Mesendoderm (in vitro differentiated cells): ENCODE measurements around the gene KLHL18.
"Not testable (repeated sequence)": the region's sequence is repeated elsewhere in the genome, so short reads cannot be mapped to it uniquely, and the experiment has no call there.

ENCODE experiments used
- DNase-seq: peaks from one replicate; pipeline ENCODE4 v3.0.0; 2013
- H2AK5ac ChIP-seq: 2 replicates; pipeline ENCODE4 v1.6.1; 2013; ENCODE audit warnings: low read length, inconsistent platforms
- H2BK120ac ChIP-seq: 2 replicates; pipeline ENCODE4 v1.6.1; 2013; ENCODE audit warnings: low read depth, mild to moderate bottlenecking, low read length, moderate library complexity, mixed read lengths
- H2BK15ac ChIP-seq: replicated peaks from 2 replicates; pipeline ENCODE4 v1.6.1; 2013; ENCODE audit warnings: low read depth, mild to moderate bottlenecking, moderate library complexity
- H2BK5ac ChIP-seq: 2 replicates; pipeline ENCODE4 v1.6.1; 2013; ENCODE audit warnings: low read length, inconsistent platforms
- H3K18ac ChIP-seq: 2 replicates; pipeline ENCODE4 v1.6.1; 2013; ENCODE audit warnings: mild to moderate bottlenecking, low read length, mixed read lengths
- H3K23ac ChIP-seq: one replicate; pipeline ENCODE4 v1.6.1; 2013; ENCODE audit warnings: low read length
- H3K27ac ChIP-seq: 2 replicates; pipeline ENCODE4 v1.5.1; 2013; ENCODE audit warnings: low read depth, mild to moderate bottlenecking, inconsistent platforms, low read length, moderate library complexity
- H3K27me3 ChIP-seq: 2 replicates; pipeline ENCODE4 v1.6.1; 2013; ENCODE audit warnings: low read length, control low read depth, mild to moderate bottlenecking, inconsistent platforms; ENCODE audit not compliant: insufficient read depth, poor library complexity
- H3K36me3 ChIP-seq: 2 replicates; pipeline ENCODE4 v1.6.1; 2013; ENCODE audit warnings: low read length, inconsistent platforms; ENCODE audit not compliant: control insufficient read depth, insufficient read depth
- H3K4ac ChIP-seq: one replicate; pipeline ENCODE4 v1.6.1; 2013; ENCODE audit warnings: low read depth, mild to moderate bottlenecking, low read length, moderate library complexity
- H3K4me1 ChIP-seq: 2 replicates; pipeline ENCODE4 v1.6.1; 2013; ENCODE audit warnings: low read depth, low read length, inconsistent platforms; ENCODE audit not compliant: control insufficient read depth
- H3K4me2 ChIP-seq: 2 replicates; pipeline ENCODE4 v1.6.1; 2013; ENCODE audit warnings: low read length
- H3K4me3 ChIP-seq: 2 replicates; pipeline ENCODE4 v1.5.1; 2013; ENCODE audit warnings: mild to moderate bottlenecking, low read length
- H3K56ac ChIP-seq: one replicate; pipeline ENCODE4 v1.6.1; 2013; ENCODE audit warnings: low read length
- H3K79me1 ChIP-seq: 2 replicates; pipeline ENCODE4 v1.6.1; 2013; ENCODE audit warnings: low read length, inconsistent platforms
- H3K79me2 ChIP-seq: 2 replicates; pipeline ENCODE4 v1.6.1; 2013; ENCODE audit warnings: mild to moderate bottlenecking, low read length; ENCODE audit not compliant: control insufficient read depth, insufficient read depth
- H3K9ac ChIP-seq: 2 replicates; pipeline ENCODE4 v1.6.1; 2013; ENCODE audit warnings: low read length, inconsistent platforms
- H4K5ac ChIP-seq: one replicate; pipeline ENCODE4 v1.6.1; 2013; ENCODE audit warnings: low read length
- H4K8ac ChIP-seq: one replicate; pipeline ENCODE4 v1.6.1; 2013; ENCODE audit warnings: low read depth, mild to moderate bottlenecking, control low read depth, low read length, moderate library complexity
- WGBS: extraction: QIAGEN DNeasy Blood & Tissue Kit; methylation state at CpG from one replicate; pipeline ENCODE4 v1.1.7; 2013; ENCODE audit warnings: low lambda C conversion rate, missing lambda C conversion rate; ENCODE audit not compliant: insufficient coverage; ENCODE audit errors: extremely low coverage; 5-methylcytosine and 5-hydroxymethylcytosine counted together

The KLHL18 gene

DNA sequence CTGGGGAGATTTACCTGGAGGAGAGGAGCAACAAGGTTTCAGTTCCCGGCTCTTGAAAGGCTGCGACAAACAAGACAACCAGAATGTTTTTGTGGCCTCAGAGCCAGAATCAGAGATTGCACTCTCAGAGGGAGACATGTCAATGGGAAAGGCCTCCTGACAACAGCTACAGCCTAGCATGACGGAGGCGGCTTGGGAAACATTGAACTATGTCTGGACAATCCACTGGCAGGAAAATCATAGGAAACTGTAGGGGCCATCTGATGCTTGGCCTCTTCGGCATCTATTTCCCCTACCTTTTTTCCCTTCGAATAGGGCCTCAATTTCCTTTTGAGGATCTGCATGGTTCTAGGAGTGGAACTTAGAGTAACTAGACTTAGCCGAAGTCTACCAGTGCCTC lies 84.9 kb downstream of the KLHL18 start:
- H3K36me3 ChIP-seq: no peaks in the 10 kb centered on the region
- H4K8ac ChIP-seq: no peak overlapping the region
- H3K4ac ChIP-seq: no peak overlapping the region
- H3K4me1 ChIP-seq: no peaks in the 10 kb centered on the region
- WGBS: no CpG with 5 or more reads among the region's 7 CpGs
- no peak overlapping the region for H2AK5ac ChIP-seq
- no peak overlapping the region for H2BK5ac ChIP-seq
- H3K23ac ChIP-seq: no peak overlapping the region
- no peak overlapping the region for H4K5ac ChIP-seq
- H3K79me1 ChIP-seq: no peaks in the 10 kb centered on the region
- H2BK15ac ChIP-seq: no peak overlapping the region
- no peak overlapping the region for H3K27ac ChIP-seq
- no peak overlapping the region for H3K4me3 ChIP-seq
- no peak overlapping the region for H3K56ac ChIP-seq
- H2BK120ac ChIP-seq: no peak overlapping the region
- no peaks in the 10 kb centered on the region for H3K79me2 ChIP-seq
- H3K27me3 ChIP-seq: no peaks in the 10 kb centered on the region
- no peak overlapping the region for H3K9ac ChIP-seq
- no peak for DNase-seq
- H3K4me2 ChIP-seq: no peak overlapping the region
- no peak overlapping the region for H3K18ac ChIP-seq

- no CpG with 5 or more reads among the region's 8 CpGs for WGBS
- H3K56ac ChIP-seq, H3K4me1 ChIP-seq, H3K4me3 ChIP-seq, H3K36me3 ChIP-seq, H2BK5ac ChIP-seq, H4K5ac ChIP-seq, H3K18ac ChIP-seq, H3K79me2 ChIP-seq, H3K4me2 ChIP-seq, H3K27me3 ChIP-seq, H3K23ac ChIP-seq, H3K4ac ChIP-seq, H2BK15ac ChIP-seq, H3K27ac ChIP-seq, H2AK5ac ChIP-seq, DNase-seq, H4K8ac ChIP-seq, H3K9ac ChIP-seq, H2BK120ac ChIP-seq, H3K79me1 ChIP-seq: not testable (repeated sequence)
Measured at GRCh38 chr3:47370020-47370419, 87.3 kb downstream of the KLHL18 start.

GRCh38 chr3:47370887-47371697 lies 88.3 kb downstream of the KLHL18 start:
- Histone ChIP-seq H3K4me3 (no peak overlapping the region), H3K9ac (no peak overlapping the region), H2BK120ac (no peak overlapping the region), H3K56ac (peak overlapping the region; percentile 22), H2AK5ac (no peak overlapping the region), H3K4ac (no peak overlapping the region), H2BK15ac (no peak overlapping the region), H4K8ac (no peak overlapping the region), H4K5ac (no peak overlapping the region), H3K79me1 (no peaks in the 10 kb centered on the region), H3K36me3 (no peaks in the 10 kb centered on the region), H3K27ac (no peak overlapping the region), H3K4me1 (no peaks in the 10 kb centered on the region), H3K79me2 (no peaks in the 10 kb centered on the region), H3K27me3 (no peaks in the 10 kb centered on the region), H2BK5ac (no peak overlapping the region), H3K23ac (no peak overlapping the region), H3K18ac (no peak overlapping the region), H3K4me2 (no peak overlapping the region)
- peak; percentile 37 for DNase-seq
- no CpG with 5 or more reads among the region's 13 CpGs for WGBS

GRCh38 chr3:47374587-47374986 lies 91.8 kb downstream of the KLHL18 start:
- no peak overlapping the region for H3K27ac ChIP-seq
- no peak overlapping the region for H2BK15ac ChIP-seq
- no peak overlapping the region for H2BK120ac ChIP-seq
- H3K23ac ChIP-seq: no peak overlapping the region
- H3K56ac ChIP-seq: no peak overlapping the region
- H3K79me2 ChIP-seq: no peaks in the 10 kb centered on the region
- H3K9ac ChIP-seq: no peak overlapping the region
- no peak overlapping the region for H2AK5ac ChIP-seq
- no peak overlapping the region for H2BK5ac ChIP-seq
- no peak overlapping the region for H3K4ac ChIP-seq
- H3K4me1 ChIP-seq: peaks cover under 1% of the 10 kb centered on the region
- no peak overlapping the region for H3K4me2 ChIP-seq
- no peak overlapping the region for H4K8ac ChIP-seq
- H3K27me3 ChIP-seq: no peaks in the 10 kb centered on the region
- H3K18ac ChIP-seq: no peak overlapping the region
- H3K36me3 ChIP-seq: no peaks in the 10 kb centered on the region
- H3K79me1 ChIP-seq: peaks cover 1% of the 10 kb centered on the region
- no peak overlapping the region for H3K4me3 ChIP-seq
- H4K5ac ChIP-seq: no peak overlapping the region
- no peak for DNase-seq

DNA sequence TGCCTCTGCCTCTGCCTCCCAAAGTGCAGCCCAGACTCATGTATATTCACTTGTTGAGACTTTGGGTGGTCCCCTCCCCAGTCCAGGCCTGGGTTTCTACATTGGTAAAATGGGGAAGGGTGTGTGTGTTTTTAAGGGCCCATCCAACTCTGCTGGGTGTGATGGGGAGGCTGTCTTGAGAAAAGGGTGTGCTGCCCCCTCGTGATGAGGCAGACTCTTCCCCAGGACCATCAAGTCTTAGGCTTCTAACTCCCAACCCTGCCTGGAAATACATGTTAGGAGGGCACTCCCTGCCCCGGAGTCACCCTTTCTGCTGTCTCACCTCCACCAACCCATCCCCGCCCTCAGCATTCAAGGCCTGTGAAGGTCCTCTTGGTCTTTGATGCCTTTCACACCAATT lies 93.6 kb downstream of the KLHL18 start:
- Histone ChIP-seq H3K18ac (no peak overlapping the region), H4K5ac (no peak overlapping the region), H3K27me3 (no peaks in the 10 kb centered on the region), H4K8ac (no peak overlapping the region), H3K4me2 (no peak overlapping the region), H3K79me1 (peaks cover 3% of the 10 kb centered on the region), H3K56ac (no peak overlapping the region), H2AK5ac (no peak overlapping the region), H3K27ac (no peak overlapping the region), H2BK120ac (no peak overlapping the region), H2BK15ac (no peak overlapping the region), H3K9ac (no peak overlapping the region), H2BK5ac (no peak overlapping the region), H3K4me3 (no peak overlapping the region), H3K23ac (no peak overlapping the region), H3K4me1 (peaks cover 2% of the 10 kb centered on the region), H3K79me2 (no peaks in the 10 kb centered on the region), H3K36me3 (no peaks in the 10 kb centered on the region), H3K4ac (no peak overlapping the region)
- peak; percentile 34 for DNase-seq
- WGBS: no CpG with 5 or more reads among the region's 3 CpGs

DNA sequence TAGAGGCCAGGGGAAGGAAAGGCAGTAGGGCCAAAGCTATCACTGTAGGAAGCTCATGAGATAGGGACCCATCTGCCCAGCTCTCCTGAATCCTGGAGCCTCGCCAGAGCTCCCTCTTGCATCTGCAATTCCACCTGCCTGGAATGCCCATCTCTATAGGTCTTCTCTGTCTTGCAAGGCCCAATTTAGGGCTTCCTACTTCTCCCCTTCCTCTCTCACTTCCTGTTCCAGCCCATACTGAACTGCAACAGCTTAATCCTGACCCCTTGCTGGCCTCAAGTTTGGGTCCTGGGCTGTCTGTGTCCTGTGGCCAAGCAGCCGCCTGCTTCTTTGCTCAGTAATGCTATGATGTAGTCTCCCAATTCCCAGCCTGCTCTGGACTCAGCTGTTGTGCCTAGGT lies 94.4 kb downstream of the KLHL18 start:
- H3K9ac ChIP-seq: no peak overlapping the region
- no peak overlapping the region for H4K5ac ChIP-seq
- H3K4me3 ChIP-seq: no peak overlapping the region
- H3K18ac ChIP-seq: no peak overlapping the region
- no peak overlapping the region for H3K4ac ChIP-seq
- no peak for DNase-seq
- H3K4me1 ChIP-seq: peaks cover 4% of the 10 kb centered on the region
- no peak overlapping the region for H4K8ac ChIP-seq
- H2AK5ac ChIP-seq: no peak overlapping the region
- H3K79me1 ChIP-seq: peaks cover 9% of the 10 kb centered on the region
- no peak overlapping the region for H2BK120ac ChIP-seq
- H3K4me2 ChIP-seq: no peak overlapping the region
- H3K27me3 ChIP-seq: no peaks in the 10 kb centered on the region
- WGBS: no CpG with 5 or more reads among the region's 2 CpGs
- H3K27ac ChIP-seq: no peak overlapping the region
- no peak overlapping the region for H2BK5ac ChIP-seq
- H3K36me3 ChIP-seq: no peaks in the 10 kb centered on the region
- H2BK15ac ChIP-seq: no peak overlapping the region
- peaks cover 7% of the 10 kb centered on the region for H3K79me2 ChIP-seq
- H3K56ac ChIP-seq: peak overlapping the region; percentile 15
- H3K23ac ChIP-seq: no peak overlapping the region
